GM18951 (cell line): ENCODE measurements around the gene GRIK4.

Source experiments
- POLR2A ChIP-seq: IDR thresholded peaks from 4 replicates; pipeline ENCODE4 v1.6.1; 2011; ENCODE audit warnings: mild to moderate bottlenecking; ENCODE audit not compliant: insufficient read length, insufficient read depth; ENCODE audit errors: extremely low read depth
- in situ Hi-C: fragments of 300-500 bp; cut with MboI; formaldehyde crosslinking; loops from one replicate; pipeline ENCODE4 v1.12.0; 2022; ENCODE audit warnings: low sequenced_read_pairs, mixed read lengths, inconsistent platforms; ENCODE audit not compliant: unreplicated experiment

The GRIK4 gene

GRCh38 chr11:120956710-120957495 is 445.4 kb downstream of the GRIK4 start:
- in situ Hi-C loops: loop anchor here (10.0 kb wide), 1 partner anchor 452 kb away; no protein-coding TSS in a partner anchor
- TF ChIP-seq POLR2A: no peak

GRCh38 chr11:120958185-120958584 is 446.6 kb downstream of the GRIK4 start:
- in situ Hi-C loops: loop anchor here (10.0 kb wide), 1 partner anchor 453 kb away; no protein-coding TSS in a partner anchor
- TF ChIP-seq POLR2A: no peak

- in situ Hi-C loops: loop anchor here (10.0 kb wide), 1 partner anchor 454 kb away; no protein-coding TSS in a partner anchor
These were observed 447.6 kb downstream of the GRIK4 start for GRCh38 chr11:120959189-120959588.

GRCh38 chr11:120964857-120965256 is 453.3 kb downstream of the GRIK4 start:
- TF ChIP-seq POLR2A: no peak
- in situ Hi-C loops: no loop called here

More at GRCh38 chr11:120959189-120959588, 447.6 kb downstream of the GRIK4 start:
- no peak for TF ChIP-seq POLR2A

GRCh38 chr11:120966840-120967239 is 455.3 kb downstream of the GRIK4 start:
- in situ Hi-C loops: no loop called here
- TF ChIP-seq POLR2A: no peak

- in situ Hi-C loops: no loop called here
These were observed 458.4 kb downstream of the GRIK4 start for GRCh38 chr11:120969993-120970392.

GRCh38 chr11:120971825-120972224 is 460.3 kb downstream of the GRIK4 start:
- in situ Hi-C loops: no loop called here
- no peak for TF ChIP-seq POLR2A

More at GRCh38 chr11:120969993-120970392, 458.4 kb downstream of the GRIK4 start:
- TF ChIP-seq POLR2A: no peak

- no peak for TF ChIP-seq POLR2A
- in situ Hi-C loops: no loop called here
These were observed 461.1 kb downstream of the GRIK4 start for GRCh38 chr11:120972621-120973020.

- in situ Hi-C loops: no loop called here
- no peak for TF ChIP-seq POLR2A
These were observed 462.0 kb downstream of the GRIK4 start for GRCh38 chr11:120973501-120973900.

GRCh38 chr11:120974466-120974865 is 462.9 kb downstream of the GRIK4 start:
- in situ Hi-C loops: no loop called here
- TF ChIP-seq POLR2A: no peak

GRCh38 chr11:120974965-120975364 is 463.4 kb downstream of the GRIK4 start:
- in situ Hi-C loops: no loop called here
- TF ChIP-seq POLR2A: no peak

- no peak for TF ChIP-seq POLR2A
- in situ Hi-C loops: no loop called here
These were observed 466.0 kb downstream of the GRIK4 start for GRCh38 chr11:120977266-120978137.

GRCh38 chr11:120978701-120979100 is 467.2 kb downstream of the GRIK4 start:
- no peak for TF ChIP-seq POLR2A
- in situ Hi-C loops: no loop called here

- TF ChIP-seq POLR2A: no peak
- in situ Hi-C loops: no loop called here
These were observed 474.4 kb downstream of the GRIK4 start for GRCh38 chr11:120985718-120986569.
